Mammary microvascular endothelial cell (primary cell): ENCODE data around the gene METTL21C. TPM values are rescaled to one million over a fixed set of nuclear protein-coding genes. Genes with fewer than 3 reads are reported as not detected.

Experiments
- total RNA-seq: library from RNA; depleted of rRNA; stranded (reverse); fragments of >200 nt; gene quantifications from 2 replicates; pipeline ENCODE4 v1.2.3, GENCODE V29; 2015

The METTL21C gene
- not detected in 2 replicates for total RNA-seq

GRCh38 chr13:102694937-102695336, at the start of gene METTL21C:
Gene METTL21C (minus strand): TSS chr13:102695044. CDS start chr13:102694498, 546 bp downstream.

Other genes starting within 250 kb of the METTL21C start
- gene TPP2, start 98.1 kb downstream of the METTL21C start, total RNA-seq, result 47.8 and 49.8 TPM in 2 replicates
- gene TEX30, start 78.7 kb upstream of the METTL21C start, total RNA-seq, result 35.4 and 38.5 TPM in 2 replicates
- gene POGLUT2, start 103.9 kb upstream of the METTL21C start, total RNA-seq, result 18.5 and 20.1 TPM in 2 replicates
- 11.3 and 18.1 TPM in 2 replicates for gene BIVM, start 104.1 kb upstream of the METTL21C start, total RNA-seq
- 29.6 and 34.3 TPM in 2 replicates for gene ERCC5, start 151.0 kb upstream of the METTL21C start, total RNA-seq